HG03139 (cell line): ENCODE results near the gene ZGRF1.
"Not testable (repeated sequence)": the region's sequence is repeated elsewhere in the genome, so short reads cannot be mapped to it uniquely, and the experiment has no call there.

ENCODE experiments used
- ATAC-seq: cut with Tn5 transposase; IDR thresholded peaks from one replicate; pipeline ENCODE4 v1.9.1; 2021; ENCODE audit not compliant: unreplicated experiment

ZGRF1 gene

GRCh38 chr4:112516066-112516470 is 120.6 kb downstream of the ZGRF1 start, which contains the start of gene NEUROG2:
Gene NEUROG2, minus strand, starts transcription at chr4:112516180. Its CDS starts 705 bp downstream, at chr4:112515475.
- no peak for ATAC-seq

DNA sequence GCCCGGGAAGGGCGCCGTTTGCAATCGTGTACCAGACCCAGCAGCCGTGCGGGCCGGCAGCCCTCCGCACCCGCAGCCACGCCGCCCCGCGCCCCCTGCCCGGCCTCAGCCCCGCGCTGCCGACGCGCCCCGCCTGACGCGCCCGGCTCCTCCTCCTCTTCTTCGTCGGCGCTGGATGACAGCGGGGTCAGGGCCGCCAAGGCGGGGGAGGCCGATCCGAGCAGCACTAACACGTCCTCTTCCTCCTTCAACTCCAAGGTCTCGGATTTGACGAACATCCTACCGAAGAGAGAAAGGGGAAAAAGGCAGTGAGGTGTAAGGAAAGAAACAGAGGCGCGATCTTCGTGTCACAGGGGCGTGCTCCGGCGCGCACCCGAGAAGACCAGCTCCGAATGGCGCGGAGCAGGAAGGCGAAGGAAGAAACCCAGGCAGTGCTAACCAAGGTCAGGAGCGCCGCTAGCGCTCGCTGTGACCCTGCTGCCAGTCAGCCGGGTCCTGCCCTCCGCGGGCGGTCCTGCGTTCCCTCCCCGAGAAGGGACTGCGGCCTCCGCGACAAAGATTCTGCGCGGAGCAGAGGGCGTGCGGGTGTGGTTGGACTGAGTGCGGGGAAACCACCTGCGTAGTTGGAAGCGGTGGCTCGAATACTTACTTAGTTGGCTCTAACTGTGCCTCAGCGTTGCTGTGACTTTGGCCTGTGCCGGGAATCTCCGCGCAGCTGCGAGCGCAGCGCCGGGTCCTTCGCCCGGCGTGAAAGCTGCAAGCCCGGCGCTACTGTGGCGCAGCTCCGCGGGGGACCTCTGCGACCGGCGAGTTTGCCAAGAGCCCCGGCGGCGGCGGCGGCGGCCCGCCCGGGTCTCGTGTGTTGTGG is 121.3 kb downstream of the ZGRF1 start:
- ATAC-seq: peak; percentile 31

DNA sequence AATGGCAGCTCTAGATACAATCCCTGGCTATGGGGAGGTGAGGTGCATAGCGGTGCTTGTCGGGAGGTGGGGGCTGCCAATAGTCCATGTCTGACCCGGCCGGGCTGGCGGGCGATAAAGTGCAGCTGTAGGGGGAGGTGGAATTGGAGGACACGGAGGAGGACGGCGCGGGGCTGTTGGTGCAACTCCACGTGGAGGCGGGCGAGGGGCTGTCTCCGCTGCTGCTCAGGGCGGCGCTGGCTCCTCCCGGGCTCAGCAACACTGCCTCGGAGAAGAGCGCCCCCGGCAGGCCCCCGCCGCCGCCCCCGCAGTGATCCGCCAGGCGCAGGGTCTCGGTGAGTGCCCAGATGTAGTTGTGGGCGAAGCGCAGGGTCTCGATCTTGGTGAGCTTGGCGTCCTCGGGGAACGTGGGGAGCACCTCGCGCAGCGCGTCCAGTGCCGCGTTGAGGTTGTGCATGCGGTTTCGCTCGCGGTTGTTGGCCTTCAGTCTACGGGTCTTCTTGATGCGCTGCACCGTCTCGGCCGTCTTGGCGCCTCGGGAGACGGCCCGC is 122.0 kb downstream of the ZGRF1 start:
- no peak for ATAC-seq

DNA sequence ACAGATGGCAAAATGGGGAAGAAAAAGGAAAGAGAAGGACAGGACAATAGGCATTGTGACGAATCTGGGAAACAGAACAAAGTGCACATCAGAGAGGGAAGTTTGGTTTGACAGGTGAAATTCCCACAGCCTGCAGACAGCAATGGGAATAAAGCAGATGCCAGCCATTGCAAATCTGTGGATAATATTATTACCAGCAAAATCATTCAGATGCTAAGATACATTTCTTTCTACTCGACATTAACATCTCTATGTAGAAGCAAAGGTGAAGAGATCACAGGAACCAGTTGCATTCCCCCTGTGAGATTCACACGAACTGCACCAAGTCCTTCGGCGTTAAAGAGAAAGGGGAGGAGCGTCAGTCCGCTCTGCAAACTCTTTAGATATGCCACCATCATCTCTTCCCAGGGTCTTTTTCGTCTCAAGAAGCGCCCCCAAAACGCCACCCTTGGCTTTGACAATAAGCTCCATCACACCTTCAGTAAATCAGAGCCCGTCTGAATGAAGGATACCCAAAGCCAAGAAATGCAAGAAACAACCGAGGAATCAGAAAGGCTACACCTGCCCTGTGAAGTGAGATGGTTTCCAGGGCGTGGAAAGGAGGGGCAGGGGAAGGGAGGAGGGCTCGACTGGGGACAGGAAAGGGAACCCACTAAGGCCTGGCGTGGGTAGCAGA is 122.6 kb downstream of the ZGRF1 start:
- ATAC-seq: no peak

GRCh38 chr4:112511803-112512118 is 124.9 kb downstream of the ZGRF1 start:
- no peak for ATAC-seq

GRCh38 chr4:112511093-112511802 is 125.5 kb downstream of the ZGRF1 start:
- no peak for ATAC-seq

DNA sequence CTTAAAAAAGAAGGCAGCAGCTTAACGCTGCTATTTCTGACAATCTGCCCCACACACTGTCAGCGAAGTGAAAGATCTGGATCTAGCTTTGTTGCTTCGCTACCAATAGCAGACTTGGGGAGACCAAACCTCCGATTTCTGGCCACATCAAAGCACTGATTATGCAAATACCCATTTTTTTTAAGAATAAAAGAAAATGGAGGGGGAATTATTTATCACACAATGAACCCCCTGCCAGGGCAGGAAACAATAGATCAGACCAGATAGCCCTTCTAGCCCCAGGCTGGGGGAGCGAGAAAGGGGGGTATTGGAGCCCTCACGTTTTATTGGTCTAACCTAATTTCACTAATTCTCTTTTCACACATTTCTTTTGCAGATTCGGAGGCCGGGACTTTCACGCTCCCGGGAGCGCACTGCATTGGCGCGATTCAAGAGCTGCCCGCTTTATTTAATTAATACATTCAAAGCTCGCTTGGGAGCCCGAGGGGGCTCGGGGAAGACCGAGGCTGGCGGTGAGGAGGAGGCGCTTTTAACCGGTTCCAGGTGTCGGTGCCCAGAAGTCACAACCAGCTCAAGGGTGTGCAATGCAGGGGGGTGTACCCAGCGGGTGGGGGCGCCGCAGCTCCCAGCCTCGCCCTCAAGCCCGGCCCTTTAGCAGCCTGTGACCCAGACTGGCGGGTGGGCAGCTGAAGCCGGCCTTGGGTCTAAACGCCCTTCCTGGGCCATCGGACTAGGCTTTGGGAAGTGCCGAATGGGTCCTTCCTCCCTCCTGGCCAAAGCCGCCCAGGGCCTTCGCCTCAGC is 126.2 kb downstream of the ZGRF1 start:
- no peak for ATAC-seq

DNA sequence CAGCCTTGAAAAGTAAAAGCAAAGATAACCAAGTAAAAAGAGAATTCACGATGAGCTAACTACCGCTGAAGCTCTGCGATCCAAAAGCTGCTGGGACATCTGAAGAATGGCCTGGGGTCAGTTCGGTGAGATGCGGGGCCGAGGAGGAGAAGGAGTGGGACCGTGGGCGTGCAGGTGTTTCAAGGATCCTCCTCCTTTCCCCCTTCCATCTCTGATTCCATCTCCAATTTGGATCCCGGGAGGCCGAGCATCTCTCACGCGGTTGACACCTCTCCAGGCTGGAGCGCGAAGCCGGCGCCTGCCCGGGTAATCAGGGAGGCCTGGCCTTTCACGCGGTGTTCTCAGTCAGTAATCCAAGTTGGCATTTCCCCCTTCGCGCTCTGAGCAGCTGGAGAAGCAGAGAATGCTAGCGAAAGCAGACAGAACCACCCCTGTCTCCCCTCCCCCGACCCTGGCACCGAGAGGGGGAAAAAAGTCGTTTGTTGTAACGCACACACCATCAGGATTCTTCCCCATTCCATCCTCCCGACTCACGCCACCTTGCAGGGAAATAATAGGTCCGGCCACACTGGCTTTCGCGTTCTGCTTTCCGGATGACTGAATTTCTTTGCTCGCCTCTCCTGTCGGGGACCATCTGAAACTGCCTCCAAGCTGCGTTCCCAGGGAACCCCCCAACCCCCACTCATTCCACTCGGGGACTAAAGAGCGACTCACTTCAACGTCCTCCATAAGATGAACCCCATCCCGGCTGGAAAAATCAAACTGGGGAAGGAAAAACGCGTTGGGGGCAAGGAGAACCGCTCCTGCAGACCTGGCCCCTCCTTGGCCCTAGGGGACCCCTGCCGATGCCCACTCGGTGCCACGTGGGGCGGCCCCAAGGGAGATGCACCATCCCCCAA is 127.2 kb downstream of the ZGRF1 start:
- ATAC-seq: no peak

- ATAC-seq: no peak
Measured at GRCh38 chr4:112508356-112508755, 128.4 kb downstream of the ZGRF1 start.

DNA sequence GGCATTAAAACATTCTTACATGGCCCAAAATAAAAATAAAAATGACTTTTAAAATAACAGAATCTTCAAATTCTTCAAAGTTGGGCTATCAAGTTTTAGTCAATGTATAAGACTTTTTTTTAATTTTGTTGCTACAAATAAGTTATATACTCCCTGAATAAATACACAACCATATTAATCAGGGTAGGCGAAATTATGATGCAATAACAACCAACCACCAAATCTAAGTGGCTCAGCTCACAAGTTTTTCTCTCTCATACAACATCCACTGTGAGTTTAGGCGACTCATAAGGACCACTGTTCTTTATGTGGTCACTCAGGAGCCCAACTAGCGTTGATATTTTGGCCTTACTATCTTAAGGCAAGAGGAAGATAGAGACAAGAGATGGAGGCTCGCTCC is 131.9 kb downstream of the ZGRF1 start:
- no peak for ATAC-seq

DNA sequence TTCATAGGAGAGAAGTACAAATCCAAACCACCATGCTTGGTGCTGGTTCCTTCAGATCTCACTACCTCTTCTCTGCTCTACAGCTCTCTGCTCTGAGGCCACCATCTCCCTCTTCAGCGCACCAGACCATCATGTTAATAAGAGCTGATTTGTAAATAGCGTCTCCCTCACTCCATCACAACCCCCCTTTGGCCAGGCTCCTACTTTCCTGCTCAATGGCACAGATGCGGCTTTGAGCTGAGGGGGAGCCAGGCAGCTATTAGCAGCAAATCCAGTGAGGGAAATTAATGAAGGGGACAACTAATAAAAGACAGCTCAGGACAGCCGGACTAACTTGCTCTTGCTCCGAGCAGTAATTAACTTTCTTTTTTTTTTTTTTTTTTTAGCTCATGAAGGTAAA is 133.8 kb downstream of the ZGRF1 start:
- ATAC-seq: no peak

DNA sequence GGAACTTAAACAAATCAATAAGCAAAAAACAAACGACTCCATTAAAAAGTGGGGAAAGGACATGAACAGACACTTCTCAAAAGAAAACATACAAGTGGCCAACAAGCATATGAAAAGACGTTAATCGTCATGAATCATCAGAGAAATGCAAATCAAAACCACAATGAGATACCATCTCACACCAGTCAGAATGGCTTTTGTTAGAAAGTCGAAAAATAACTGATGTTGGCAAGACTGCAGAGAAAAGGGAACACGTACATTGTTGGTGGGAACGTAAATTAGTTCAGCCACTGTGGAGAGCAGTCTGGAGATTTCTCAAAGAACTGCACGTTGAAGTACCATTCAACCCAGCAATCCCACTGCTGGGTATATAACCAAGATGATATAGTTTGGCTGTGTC is 144.4 kb downstream of the ZGRF1 start:
- no peak for ATAC-seq

GRCh38 chr4:112490808-112491207 is 145.9 kb downstream of the ZGRF1 start:
- ATAC-seq: not testable (repeated sequence)
